Smooth muscle cell of the pulmonary artery (primary cell): ENCODE results near the gene CCNT2. TPM values are rescaled to one million over a fixed set of nuclear protein-coding genes. Genes with fewer than 3 reads are reported as not detected.

Experiments used
- total RNA-seq: library from RNA; depleted of rRNA; stranded (reverse); fragments of >200 nt; gene quantifications from 2 replicates; pipeline ENCODE4 v1.2.3, GENCODE V29; 2014

CCNT2 gene
- 22.0 and 23.1 TPM in 2 replicates for total RNA-seq

GRCh38 chr2:134918526-134919340 lies at the start of gene CCNT2:
Gene CCNT2, plus strand, starts transcription at chr2:134918822. Its CDS starts 33 bp downstream, at chr2:134918855.

Other genes with a start within 250 kb of the CCNT2 start
- 0.13 and 0.76 TPM in 2 replicates for gene TMEM163, start 199.8 kb upstream of the CCNT2 start, total RNA-seq
- not detected in 2 replicates for gene ACMSD, start 80.2 kb upstream of the CCNT2 start, total RNA-seq
- not detected in 2 replicates for gene MAP3K19, start 128.6 kb downstream of the CCNT2 start, total RNA-seq
- gene RAB3GAP1, start 133.5 kb downstream of the CCNT2 start, total RNA-seq = 75.5 and 88.1 TPM in 2 replicates